ENCODE measurements around the gene SRC. TPM values are rescaled to one million over a fixed set of nuclear protein-coding genes. Genes with fewer than 3 reads are reported as not detected.

The SRC gene
- total RNA-seq, 1 experiment from 2014 or later, result 197 TPM

DNA sequence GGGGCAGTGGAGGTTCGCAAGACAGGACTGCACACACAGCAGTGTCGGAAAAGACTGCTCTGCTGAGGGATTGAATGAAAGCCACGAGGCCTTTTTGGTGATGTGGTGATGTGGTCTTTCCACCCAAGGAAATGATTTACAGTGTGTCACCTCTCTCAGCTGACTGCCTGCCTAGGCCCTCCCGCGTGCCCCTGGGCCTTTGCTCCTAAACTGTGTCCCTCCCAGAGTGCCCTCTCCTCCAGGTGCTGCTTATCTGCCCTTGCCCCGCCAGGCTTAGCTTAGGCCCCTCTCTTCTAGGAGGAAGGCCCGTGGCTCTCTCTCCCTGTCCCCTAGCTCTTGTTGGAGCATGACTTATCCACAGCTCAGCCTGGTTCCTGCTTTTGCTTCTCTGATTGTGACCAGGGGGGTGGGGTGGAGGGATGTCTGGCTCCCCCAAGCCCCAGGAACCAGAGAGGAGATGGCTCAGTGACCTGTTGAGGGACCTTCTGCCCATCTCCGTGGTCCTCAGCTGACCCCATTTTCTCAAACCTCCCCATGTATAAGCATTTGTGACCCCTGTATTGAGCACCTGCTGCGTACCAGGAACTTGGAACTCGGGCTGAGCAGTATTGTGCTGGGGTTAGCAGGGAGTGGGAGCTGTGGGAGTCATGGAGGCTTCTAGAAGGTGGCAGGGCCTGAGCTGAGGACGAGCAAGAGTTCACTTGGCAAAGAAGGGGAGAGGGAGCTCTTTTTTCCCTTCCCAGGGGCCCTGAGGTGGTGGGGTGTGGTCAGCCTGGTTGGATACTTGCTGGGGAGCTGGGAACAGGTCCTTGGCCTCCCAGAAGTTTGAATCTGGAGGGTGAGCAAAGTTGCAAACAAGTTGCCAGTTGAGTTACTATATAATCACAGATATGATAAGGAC is 2.2 kb downstream of the SRC start:
- Mint-ChIP-seq H3K36me3 (ENCODE audit: insufficient read depth, unreplicated experiment) (peaks cover 51% of the 10 kb centered on the region), H3K4me3 (ENCODE audit: unreplicated experiment) (peak overlapping the region; percentile 13), H3K9me3 (ENCODE audit: unreplicated experiment) (no peaks in the 10 kb centered on the region), H3K27me3 (ENCODE audit: insufficient read depth, unreplicated experiment) (no peaks in the 10 kb centered on the region), H3K27ac (ENCODE audit: unreplicated experiment) (peak overlapping the region; percentile 24), H3K4me1 (ENCODE audit: low read depth, unreplicated experiment) (peaks cover 39% of the 10 kb centered on the region)
- Histone ChIP-seq H3K4me1 (peaks cover 44% of the 10 kb centered on the region), H3K9me3 (no peaks in the 10 kb centered on the region), H3K27me3 (replicated peaks; ENCODE audit: control insufficient read depth, insufficient read depth, low read length) (no peaks in the 10 kb centered on the region), H3K4me3 (ENCODE audit: low read depth, low read length) (no peak overlapping the region), H3K36me3 (ENCODE audit: control insufficient read depth, insufficient read depth, low read length) (peaks cover 9% of the 10 kb centered on the region)
- CTCF ChIA-PET, result no interaction called here
- DNase-seq, result peak in 1 of 2 experiments; percentile 59
- no TSS peak for BruUV-seq (replicated peaks)
- TF ChIP-seq CTCF (IDR thresholded peaks at IDR 0.05; ENCODE audit: insufficient read depth in 1 of 2, low read depth in 1 of 2, low read length in 1 of 2, severe bottlenecking in 1 of 2, unreplicated experiment in 1 of 2), result no peak
- intact Hi-C loops (cut with micrococcal nuclease; ENCODE audit: unreplicated experiment), result no loop called here
- POLR2A ChIA-PET, result no interaction called here

GRCh38 chr20:37348792-37349516 is 3.0 kb downstream of the SRC start:
- no peaks in the 10 kb centered on the region for H3K9me3 Mint-ChIP-seq (ENCODE audit: unreplicated experiment)
- Histone ChIP-seq H3K27me3 (replicated peaks; ENCODE audit: control insufficient read depth, insufficient read depth, low read length) (no peaks in the 10 kb centered on the region), H3K36me3 (ENCODE audit: control insufficient read depth, insufficient read depth, low read length) (peaks cover 11% of the 10 kb centered on the region), H3K4me3 (ENCODE audit: low read depth, low read length) (no peak overlapping the region), H3K4me1 (peaks cover 36% of the 10 kb centered on the region), H3K9me3 (no peaks in the 10 kb centered on the region)
- peaks cover 51% of the 10 kb centered on the region for H3K36me3 Mint-ChIP-seq (ENCODE audit: insufficient read depth, unreplicated experiment)
- no TSS peak for BruUV-seq (replicated peaks)
- peaks cover 31% of the 10 kb centered on the region for H3K4me1 Mint-ChIP-seq (ENCODE audit: low read depth, unreplicated experiment)
- intact Hi-C loops (cut with micrococcal nuclease; ENCODE audit: unreplicated experiment), result no loop called here
- TF ChIP-seq CTCF (IDR thresholded peaks at IDR 0.05; ENCODE audit: insufficient read depth in 1 of 2, low read depth in 1 of 2, low read length in 1 of 2, severe bottlenecking in 1 of 2, unreplicated experiment in 1 of 2), result no peak
- H3K4me3 Mint-ChIP-seq (ENCODE audit: unreplicated experiment), result no peak overlapping the region
- POLR2A ChIA-PET, result no interaction called here
- peak overlapping the region; percentile 24 for H3K27ac Mint-ChIP-seq (ENCODE audit: unreplicated experiment)
- DNase-seq, result peak in 1 of 2 experiments; percentile 38
- no peaks in the 10 kb centered on the region for H3K27me3 Mint-ChIP-seq (ENCODE audit: insufficient read depth, unreplicated experiment)
- CTCF ChIA-PET, result no interaction called here

All from Caco-2 (cell line).